H9 (cell line): ENCODE results near the gene LYPD6. TPM values are rescaled to one million over a fixed set of nuclear protein-coding genes. Genes with fewer than 3 reads are reported as not detected.

Experiments used
- DNase-seq: peaks from one replicate; pipeline ENCODE4 v3.0.0-alpha.2; 2017
- H2AFZ ChIP-seq: one replicate; pipeline ENCODE4 v1.6.1; 2013; ENCODE audit warnings: mild to moderate bottlenecking, low read length, control low read depth, moderate library complexity
- H2AK5ac ChIP-seq: 2 replicates; pipeline ENCODE4 v1.6.1; 2013; ENCODE audit warnings: low read length, control low read depth, mixed read lengths; ENCODE audit not compliant: insufficient read length
- H2BK120ac ChIP-seq: one replicate; pipeline ENCODE4 v1.6.1; 2013; ENCODE audit warnings: low read depth, mild to moderate bottlenecking, low read length, control low read depth, inconsistent platforms; ENCODE audit not compliant: poor library complexity, severe bottlenecking
- H2BK12ac ChIP-seq: 2 replicates; pipeline ENCODE4 v1.6.1; 2013; ENCODE audit warnings: low read length, control low read depth, mixed read lengths, low read depth; ENCODE audit not compliant: insufficient read length
- H2BK15ac ChIP-seq: 2 replicates; pipeline ENCODE4 v1.6.1; 2013; ENCODE audit warnings: low read depth, low read length, control low read depth
- H2BK20ac ChIP-seq: one replicate; pipeline ENCODE4 v1.6.1; 2013; ENCODE audit warnings: low read depth, mild to moderate bottlenecking, low read length, control low read depth, inconsistent platforms; ENCODE audit not compliant: poor library complexity, severe bottlenecking
- H2BK5ac ChIP-seq: 2 replicates; pipeline ENCODE4 v1.6.1; 2013; ENCODE audit warnings: low read length, control low read depth, mixed read lengths; ENCODE audit not compliant: insufficient read length
- H3K14ac ChIP-seq: 2 replicates; pipeline ENCODE4 v1.6.1; 2013; ENCODE audit warnings: low read length, control low read depth; ENCODE audit not compliant: insufficient read depth
- H3K18ac ChIP-seq: 2 replicates; pipeline ENCODE4 v1.6.1; 2013; ENCODE audit warnings: low read depth, mild to moderate bottlenecking, mixed read lengths, low read length, control low read depth; ENCODE audit not compliant: insufficient read length
- H3K23ac ChIP-seq: 2 replicates; pipeline ENCODE4 v1.6.1; 2013; ENCODE audit warnings: low read length, control low read depth, mixed read lengths, low read depth; ENCODE audit not compliant: insufficient read length
- H3K23me2 ChIP-seq: 2 replicates; pipeline ENCODE4 v1.6.1; 2013; ENCODE audit warnings: low read depth, mild to moderate bottlenecking, mixed read lengths, low read length, control low read depth; ENCODE audit not compliant: insufficient read length, poor library complexity, severe bottlenecking
- H3K27ac ChIP-seq: 2 replicates; pipeline ENCODE4 v1.5.1; 2013; ENCODE audit warnings: low read length, control low read depth, mixed read lengths, low read depth; ENCODE audit not compliant: insufficient read length
- H3K27me3 ChIP-seq: 2 replicates; pipeline ENCODE4 v1.6.1; 2013; ENCODE audit warnings: low read length, control low read depth, inconsistent platforms; ENCODE audit not compliant: insufficient read depth
- H3K4ac ChIP-seq: 2 replicates; pipeline ENCODE4 v1.6.1; 2013; ENCODE audit warnings: low read depth, mild to moderate bottlenecking, control low read depth, inconsistent platforms, low read length, moderate library complexity
- H3K4me1 ChIP-seq: 2 replicates; pipeline ENCODE4 v1.6.1; 2013; ENCODE audit warnings: low read length, control low read depth, inconsistent platforms; ENCODE audit not compliant: insufficient read depth
- H3K4me2 ChIP-seq: 2 replicates; pipeline ENCODE4 v1.6.1; 2013; ENCODE audit warnings: low read length, control low read depth, mixed read lengths; ENCODE audit not compliant: insufficient read length, insufficient read depth
- H3K56ac ChIP-seq: 2 replicates; pipeline ENCODE4 v1.6.1; 2013; ENCODE audit warnings: low read depth, mild to moderate bottlenecking, mixed read lengths, low read length, control low read depth; ENCODE audit not compliant: insufficient read length
- H3K79me1 ChIP-seq: 2 replicates; pipeline ENCODE4 v1.6.1; 2013; ENCODE audit warnings: low read depth, mild to moderate bottlenecking, moderate library complexity, low read length, control low read depth, inconsistent platforms; ENCODE audit not compliant: insufficient read depth, poor library complexity, severe bottlenecking
- H3K79me2 ChIP-seq: 2 replicates; pipeline ENCODE4 v1.6.1; 2013; ENCODE audit warnings: low read length, control low read depth, inconsistent platforms; ENCODE audit not compliant: insufficient read depth
- H3K9ac ChIP-seq: 2 replicates; pipeline ENCODE4 v1.6.1; 2013; ENCODE audit warnings: low read length, control low read depth, mixed read lengths; ENCODE audit not compliant: insufficient read length; ENCODE audit errors: extremely low read depth
- H3K9me3 ChIP-seq: one replicate; pipeline ENCODE4 v1.6.1; 2013; ENCODE audit warnings: low read depth, low read length, inconsistent platforms; ENCODE audit not compliant: control insufficient read depth
- H3T11ph ChIP-seq: one replicate; pipeline ENCODE4 v1.6.1; 2013; ENCODE audit warnings: mild to moderate bottlenecking, low read length, control low read depth, inconsistent platforms
- H4K20me1 ChIP-seq: one replicate; pipeline ENCODE4 v1.6.1; 2013; ENCODE audit not compliant: control insufficient read depth, insufficient read length, insufficient read depth
- H4K5ac ChIP-seq: 2 replicates; pipeline ENCODE4 v1.6.1; 2013; ENCODE audit warnings: low read depth, mild to moderate bottlenecking, mixed read lengths, low read length, control low read depth; ENCODE audit not compliant: insufficient read length
- H4K8ac ChIP-seq: replicated peaks from 2 replicates; pipeline ENCODE4 v1.6.1; 2013; ENCODE audit warnings: low read length, control low read depth, mixed read lengths, low read depth; ENCODE audit not compliant: insufficient read length
- H4K91ac ChIP-seq: 2 replicates; pipeline ENCODE4 v1.6.1; 2013; ENCODE audit warnings: low read depth, mild to moderate bottlenecking, moderate library complexity, mixed read lengths, low read length, control low read depth; ENCODE audit not compliant: insufficient read length
- H3K27ac Mint-ChIP-seq, 3 experiments: 2 replicates in 2 of 3; 3 replicates in 1 of 3; pipeline ENCODE4 v1.8.0; 2020 to 2021; ENCODE audit warnings: mixed read lengths in 3 of 3, mild to moderate bottlenecking in 1 of 3, moderate library complexity in 1 of 3
- H3K27me3 Mint-ChIP-seq: 2 replicates; pipeline ENCODE4 v1.8.0; 2021; ENCODE audit warnings: low read depth, mild to moderate bottlenecking, moderate library complexity, mixed read lengths
- H3K36me3 Mint-ChIP-seq, 3 experiments: 2 replicates in 2 of 3; 3 replicates in 1 of 3; pipeline ENCODE4 v1.8.0; 2020 to 2021; ENCODE audit warnings: low read depth in 3 of 3, mixed read lengths in 3 of 3; ENCODE audit not compliant: insufficient read depth in 1 of 3
- H3K4me1 Mint-ChIP-seq, 2 experiments: 2 replicates each; pipeline ENCODE4 v1.8.0; 2020; ENCODE audit warnings: mixed read lengths in 2 of 2
- H3K4me3 Mint-ChIP-seq, 2 experiments: 2 replicates in 1 of 2; 3 replicates in 1 of 2; pipeline ENCODE4 v1.8.0; 2020 to 2021; ENCODE audit warnings: mild to moderate bottlenecking in 2 of 2, mixed read lengths in 2 of 2, moderate library complexity in 1 of 2
- H3K9me3 Mint-ChIP-seq, 2 experiments: 2 replicates in 1 of 2; 3 replicates in 1 of 2; pipeline ENCODE4 v1.8.0; 2020; ENCODE audit warnings: mild to moderate bottlenecking in 2 of 2, mixed read lengths in 2 of 2, moderate library complexity in 1 of 2
- WGBS: extraction: QIAGEN DNeasy Blood & Tissue Kit; methylation state at CpG from one replicate; pipeline ENCODE4 v1.1.7; 2013; ENCODE audit warnings: missing lambda C conversion rate, low lambda C conversion rate, mixed read lengths; ENCODE audit not compliant: insufficient read length; ENCODE audit errors: extremely low coverage; 5-methylcytosine and 5-hydroxymethylcytosine counted together
- total RNA-seq: library from RNA; stranded (reverse); gene quantifications from 2 replicates; pipeline ENCODE4 v1.2.1, GENCODE V29; 2021
- TF ChIP-seq, protein P1 (sequence below): fragments of 200-600 bp; sonication (generic); conservative IDR thresholded peaks from 3 replicates; pipeline ENCODE4 v1.8.0; 2021; ENCODE audit warnings: antibody characterized with exemption, mild to moderate bottlenecking

The LYPD6 gene
- total RNA-seq, 1 experiment from 2014 or later: 3.0 TPM

DNA sequence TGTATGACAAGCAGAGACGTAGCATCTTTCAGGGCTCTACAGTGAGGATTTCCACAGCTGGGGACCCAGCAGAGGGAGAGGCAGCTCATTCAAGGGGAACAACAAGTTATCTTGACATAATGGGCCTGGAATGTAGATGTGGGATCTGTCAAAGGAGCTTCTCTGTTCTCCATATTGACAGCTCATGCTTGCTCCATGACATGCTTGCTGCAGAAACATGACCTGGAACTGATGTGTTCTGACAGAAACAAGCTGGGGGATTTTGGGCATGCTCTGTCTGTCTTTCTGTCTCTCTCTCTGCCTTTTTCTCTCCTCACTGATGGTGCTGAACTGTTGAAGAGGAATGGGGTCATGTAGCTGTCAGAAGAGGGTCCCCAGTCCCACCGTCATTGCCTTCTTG is 177.6 kb downstream of the LYPD6 start:
- no peak for DNase-seq
- H2BK5ac ChIP-seq: no peak overlapping the region
- no peak overlapping the region for H2BK20ac ChIP-seq
- Mint-ChIP-seq H3K9me3 (peaks cover 2 to 3% of the 10 kb centered on the region in 2 experiments; a peak in 4 of 5 replicates), H3K4me1 (peaks cover 11% of the 10 kb centered on the region in 2 experiments), H3K27me3 (no peaks in the 10 kb centered on the region; the same call in 1 of the 2 replicates), H3K36me3 (peaks cover 0 to 4% (median 2%) of the 10 kb centered on the region in 3 experiments; a peak in 3 of 7 replicates), H3K27ac (no peak overlapping the region), H3K4me3 (no peak overlapping the region)
- no CpG with 5 or more reads among the region's 2 CpGs for WGBS
- no peak overlapping the region for H3T11ph ChIP-seq
- H3K18ac ChIP-seq: no peak overlapping the region
- H3K27ac ChIP-seq: no peak overlapping the region
- no peaks in the 10 kb centered on the region; the same call in 1 of the 2 replicates for H3K4me1 ChIP-seq
- H2BK15ac ChIP-seq: no peak overlapping the region
- no peak overlapping the region for H2AFZ ChIP-seq
- H3K27me3 ChIP-seq: no peaks in the 10 kb centered on the region; the same call in 1 of the 2 replicates
- no peaks in the 10 kb centered on the region for H4K20me1 ChIP-seq
- no peak overlapping the region for H4K91ac ChIP-seq
- H3K23me2 ChIP-seq: no peaks in the 10 kb centered on the region
- no peak overlapping the region for H3K14ac ChIP-seq
- H3K9me3 ChIP-seq: no peaks in the 10 kb centered on the region
- no peaks in the 10 kb centered on the region for H3K79me2 ChIP-seq
- H3K9ac ChIP-seq: no peak overlapping the region
- no peak overlapping the region for H3K56ac ChIP-seq
- TF ChIP-seq, protein P1, sequence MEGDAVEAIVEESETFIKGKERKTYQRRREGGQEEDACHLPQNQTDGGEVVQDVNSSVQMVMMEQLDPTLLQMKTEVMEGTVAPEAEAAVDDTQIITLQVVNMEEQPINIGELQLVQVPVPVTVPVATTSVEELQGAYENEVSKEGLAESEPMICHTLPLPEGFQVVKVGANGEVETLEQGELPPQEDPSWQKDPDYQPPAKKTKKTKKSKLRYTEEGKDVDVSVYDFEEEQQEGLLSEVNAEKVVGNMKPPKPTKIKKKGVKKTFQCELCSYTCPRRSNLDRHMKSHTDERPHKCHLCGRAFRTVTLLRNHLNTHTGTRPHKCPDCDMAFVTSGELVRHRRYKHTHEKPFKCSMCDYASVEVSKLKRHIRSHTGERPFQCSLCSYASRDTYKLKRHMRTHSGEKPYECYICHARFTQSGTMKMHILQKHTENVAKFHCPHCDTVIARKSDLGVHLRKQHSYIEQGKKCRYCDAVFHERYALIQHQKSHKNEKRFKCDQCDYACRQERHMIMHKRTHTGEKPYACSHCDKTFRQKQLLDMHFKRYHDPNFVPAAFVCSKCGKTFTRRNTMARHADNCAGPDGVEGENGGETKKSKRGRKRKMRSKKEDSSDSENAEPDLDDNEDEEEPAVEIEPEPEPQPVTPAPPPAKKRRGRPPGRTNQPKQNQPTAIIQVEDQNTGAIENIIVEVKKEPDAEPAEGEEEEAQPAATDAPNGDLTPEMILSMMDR: no peak
- no peaks in the 10 kb centered on the region for H3K79me1 ChIP-seq
- no peak overlapping the region for H2AK5ac ChIP-seq
- no peak overlapping the region for H4K8ac ChIP-seq
- H3K4me2 ChIP-seq: no peak overlapping the region
- H3K23ac ChIP-seq: no peak overlapping the region
- no peak overlapping the region for H3K4ac ChIP-seq
- H4K5ac ChIP-seq: no peak overlapping the region
- H2BK120ac ChIP-seq: no peak overlapping the region
- H2BK12ac ChIP-seq: no peak overlapping the region
